Caco-2 (cell line): ENCODE results near the gene MAPRE2. TPM values are rescaled to one million over a fixed set of nuclear protein-coding genes. Genes with fewer than 3 reads are reported as not detected.

Source experiments
- Bru-seq: library from RNA; stranded (reverse); fragments of 400-500 nt; gene quantifications from one replicate; lab custom pipeline; 2021; lab: Mats Ljungman, UMichigan
- BruChase-seq, 2 experiments: library from RNA; stranded (reverse); fragments of 400-500 nt; gene quantifications; one replicate each; lab custom pipeline; 2021; lab: Mats Ljungman, UMichigan
- BruUV-seq: library from RNA; stranded (reverse); fragments of 400-500 nt; replicated peaks from 2 replicates; lab custom pipeline; 2021; lab: Mats Ljungman, UMichigan
- CTCF ChIA-PET: fragments of 300-600 bp; sonication (Branson Sonifier 250); formaldehyde crosslinking; loops from one replicate; lab custom pipeline; 2022; ENCODE audit warnings: antibody characterized with exemption; lab: Charles Lee
- POLR2A ChIA-PET: fragments of 300-600 bp; sonication (Branson Sonifier 250); formaldehyde crosslinking; loops from one replicate; lab custom pipeline; 2022; ENCODE audit warnings: antibody characterized with exemption; lab: Charles Lee
- DNase-seq, 2 experiments: peaks; one replicate each; pipeline versions ENCODE4 v3.0.0 to v3.0.0-alpha.2; 2020 to 2022
- H3K27me3 ChIP-seq: replicated peaks from 2 replicates; pipeline ENCODE4 v1.6.0; 2011; ENCODE audit warnings: low read length; ENCODE audit not compliant: control insufficient read depth, insufficient read depth
- H3K36me3 ChIP-seq: 2 replicates; pipeline ENCODE4 v1.5.1; 2011; ENCODE audit warnings: low read length; ENCODE audit not compliant: control insufficient read depth, insufficient read depth
- H3K4me1 ChIP-seq: fragments of 250-450 bp; sonication (Bioruptor Pico); 2 replicates; pipeline ENCODE4 v1.5.1; 2020; ENCODE audit warnings: mild to moderate bottlenecking
- H3K4me3 ChIP-seq: 2 replicates; pipeline ENCODE4 v1.5.1; 2011; ENCODE audit warnings: low read depth, mild to moderate bottlenecking, control low read depth, low read length
- H3K9me3 ChIP-seq: fragments of 250-450 bp; sonication (Bioruptor Pico); 2 replicates; pipeline ENCODE4 v1.5.1; 2020; ENCODE audit warnings: mild to moderate bottlenecking, moderate library complexity
- H3K27ac Mint-ChIP-seq: one replicate; pipeline ENCODE4 v1.8.0; 2022; ENCODE audit warnings: mixed read lengths; ENCODE audit not compliant: unreplicated experiment
- H3K27me3 Mint-ChIP-seq: one replicate; pipeline ENCODE4 v1.8.0; 2022; ENCODE audit warnings: mixed read lengths; ENCODE audit not compliant: insufficient read depth, unreplicated experiment
- H3K36me3 Mint-ChIP-seq: one replicate; pipeline ENCODE4 v1.8.0; 2022; ENCODE audit warnings: mild to moderate bottlenecking, mixed read lengths; ENCODE audit not compliant: insufficient read depth, unreplicated experiment
- H3K4me1 Mint-ChIP-seq: one replicate; pipeline ENCODE4 v1.8.0; 2022; ENCODE audit warnings: low read depth, mixed read lengths; ENCODE audit not compliant: unreplicated experiment
- H3K4me3 Mint-ChIP-seq: one replicate; pipeline ENCODE4 v1.8.0; 2022; ENCODE audit warnings: mild to moderate bottlenecking, moderate library complexity, mixed read lengths; ENCODE audit not compliant: unreplicated experiment
- H3K9me3 Mint-ChIP-seq: one replicate; pipeline ENCODE4 v1.8.0; 2022; ENCODE audit warnings: mixed read lengths; ENCODE audit not compliant: unreplicated experiment
- intact Hi-C: fragments of 100-400 bp; cut with micrococcal nuclease; formaldehyde crosslinking; loops from one replicate; pipeline ENCODE4 v1.10.0; 2022; ENCODE audit not compliant: unreplicated experiment
- long read RNA-seq: library from polyadenylated mRNA; stranded (forward); transcript quantifications from one replicate; pipeline ENCODE4 v2.0.0, GENCODE V29; 2022
- total RNA-seq: library from RNA; stranded (reverse); gene quantifications from 2 replicates; pipeline ENCODE4 v1.2.3, GENCODE V29; 2022
- TF ChIP-seq, protein P1 (sequence below), 2 experiments: fragments of 200-600 bp in 1 of 2; IDR thresholded peaks; 1 replicate in 1 of 2; 2 replicates in 1 of 2; pipeline versions ENCODE4 v1.5.1 to v1.8.0; 2011 to 2022; ENCODE audit warnings: antibody characterized with exemption in 1 of 2, control low read depth in 1 of 2, inconsistent platforms in 1 of 2, low read depth in 1 of 2, low read length in 1 of 2, mild to moderate bottlenecking in 1 of 2, moderate library complexity in 1 of 2; ENCODE audit not compliant: insufficient read depth in 1 of 2, severe bottlenecking in 1 of 2, unreplicated experiment in 1 of 2

Gene MAPRE2
- total RNA-seq (8.4 and 9.3 TPM in 2 replicates), Bru-seq, nascent RNA (percentile 49 among the genes with signal in this experiment), BruChase-seq, experiment 1, labeled RNA remaining after a 2-hour chase (percentile 42 among the genes with signal in this experiment), BruChase-seq, experiment 2, labeled RNA remaining after a 6-hour chase (percentile 47 among the genes with signal in this experiment)
- long read RNA-seq, full-length matches to known transcripts = 17 of 20 reads
- long read RNA-seq, partial matches to known transcripts = 2 of 20 reads
- long read RNA-seq, other reads (novel, unspliced or antisense) = 1 of 20 reads

DNA sequence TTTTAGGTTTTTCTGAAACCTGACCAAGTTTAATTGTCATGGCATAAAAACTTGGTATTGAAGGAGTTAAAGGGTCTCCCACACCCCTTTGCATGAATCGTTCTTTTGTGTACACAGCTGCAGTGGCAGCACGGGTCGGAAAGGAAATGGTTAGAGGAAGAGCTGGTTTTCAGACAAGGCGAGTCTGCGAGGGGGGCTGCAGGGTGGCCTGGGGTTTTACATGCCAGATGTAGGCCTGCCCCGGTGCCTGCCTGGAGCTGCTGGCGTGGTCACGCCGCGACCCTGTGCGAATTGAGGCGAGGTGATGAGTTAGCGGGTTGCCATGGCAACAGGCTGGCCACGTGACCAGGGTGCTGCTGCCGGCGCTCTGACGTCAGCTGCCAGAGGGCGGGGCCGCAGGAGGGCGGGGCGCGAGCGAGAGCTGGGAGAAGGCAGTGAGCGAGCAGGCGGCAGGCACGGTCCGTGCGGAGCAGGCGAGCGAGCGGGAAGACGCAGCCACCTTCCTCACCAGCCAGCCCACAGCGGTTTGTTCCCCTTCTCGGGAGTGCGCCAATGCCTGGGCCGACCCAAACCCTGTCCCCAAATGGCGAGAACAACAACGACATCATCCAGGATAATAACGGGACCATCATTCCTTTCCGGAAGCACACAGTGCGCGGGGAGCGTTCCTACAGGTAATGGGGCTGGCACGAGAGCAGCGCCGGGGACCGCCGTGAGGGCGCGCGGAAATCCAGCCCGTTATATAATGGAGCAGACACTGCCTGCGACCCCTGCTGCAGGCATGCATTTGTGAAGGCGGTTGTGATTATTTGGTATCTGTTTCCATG is at the start of gene MAPRE2:
TSS of gene MAPRE2 (plus strand) at position 426 of the 827 bp plus-strand sequence. CDS start at position 553, 127 bp downstream.
- CTCF ChIA-PET = interaction anchor here (1.0 to 1.4 kb wide), 2 partner anchors 11 to 35 kb away, joined by 3 to 4 read pairs; no protein-coding TSS in a partner anchor
- peak; percentile 93 for DNase-seq
- Mint-ChIP-seq H3K27ac (peak within 1 kb of the TSS; percentile 96), H3K36me3 (peaks cover 8% of the 10 kb centered on the region), H3K4me1 (no peaks in the 10 kb centered on the region), H3K27me3 (no peaks in the 10 kb centered on the region), H3K9me3 (no peaks in the 10 kb centered on the region), H3K4me3 (peak within 1 kb of the TSS; percentile 91)
- no TSS peak for BruUV-seq
- Histone ChIP-seq H3K36me3 (no peaks in the 10 kb centered on the region), H3K4me1 (no peaks in the 10 kb centered on the region; the same call in 1 of the 2 replicates), H3K4me3 (peak within 1 kb of the TSS; percentile 73), H3K27me3 (no peaks in the 10 kb centered on the region), H3K9me3 (no peaks in the 10 kb centered on the region)
- intact Hi-C loops = no loop called here
- POLR2A ChIA-PET = interaction anchor here (0.6 to 0.8 kb wide), 4 partner anchors 11 to 226 kb away, joined by 3 to 8 read pairs (median 3); no protein-coding TSS in a partner anchor
- TF ChIP-seq, protein P1, sequence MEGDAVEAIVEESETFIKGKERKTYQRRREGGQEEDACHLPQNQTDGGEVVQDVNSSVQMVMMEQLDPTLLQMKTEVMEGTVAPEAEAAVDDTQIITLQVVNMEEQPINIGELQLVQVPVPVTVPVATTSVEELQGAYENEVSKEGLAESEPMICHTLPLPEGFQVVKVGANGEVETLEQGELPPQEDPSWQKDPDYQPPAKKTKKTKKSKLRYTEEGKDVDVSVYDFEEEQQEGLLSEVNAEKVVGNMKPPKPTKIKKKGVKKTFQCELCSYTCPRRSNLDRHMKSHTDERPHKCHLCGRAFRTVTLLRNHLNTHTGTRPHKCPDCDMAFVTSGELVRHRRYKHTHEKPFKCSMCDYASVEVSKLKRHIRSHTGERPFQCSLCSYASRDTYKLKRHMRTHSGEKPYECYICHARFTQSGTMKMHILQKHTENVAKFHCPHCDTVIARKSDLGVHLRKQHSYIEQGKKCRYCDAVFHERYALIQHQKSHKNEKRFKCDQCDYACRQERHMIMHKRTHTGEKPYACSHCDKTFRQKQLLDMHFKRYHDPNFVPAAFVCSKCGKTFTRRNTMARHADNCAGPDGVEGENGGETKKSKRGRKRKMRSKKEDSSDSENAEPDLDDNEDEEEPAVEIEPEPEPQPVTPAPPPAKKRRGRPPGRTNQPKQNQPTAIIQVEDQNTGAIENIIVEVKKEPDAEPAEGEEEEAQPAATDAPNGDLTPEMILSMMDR (IDR thresholded peaks at IDR 0.05; ENCODE audit: insufficient read depth in 1 of 2, low read depth in 1 of 2, low read length in 1 of 2, severe bottlenecking in 1 of 2, unreplicated experiment in 1 of 2) = no peak

DNA sequence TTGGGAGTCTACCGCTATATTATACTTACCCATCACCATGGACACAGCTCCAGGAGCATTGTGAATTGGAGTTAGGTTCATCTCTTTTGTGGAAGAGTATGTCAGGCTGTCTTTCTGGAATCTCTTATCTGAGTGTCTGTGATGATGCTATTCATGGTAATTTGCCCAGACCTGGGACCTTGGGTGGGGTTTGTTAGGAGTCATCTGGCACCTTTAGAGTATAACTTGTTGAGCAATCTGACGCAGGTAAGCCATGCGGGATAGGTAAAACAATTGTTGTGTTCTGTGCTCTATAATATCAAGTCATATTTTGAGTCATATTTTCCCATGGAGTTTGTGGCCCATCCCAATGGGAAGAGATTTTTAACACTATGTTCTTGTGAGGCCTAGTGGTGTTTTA is 49.7 kb upstream of the MAPRE2 start:
- Histone ChIP-seq H3K36me3 (no peaks in the 10 kb centered on the region), H3K27me3 (no peaks in the 10 kb centered on the region), H3K4me3 (no peak overlapping the region), H3K9me3 (no peaks in the 10 kb centered on the region), H3K4me1 (no peaks in the 10 kb centered on the region)
- ChIA-PET POLR2A (no interaction called here), CTCF (no interaction called here)
- intact Hi-C loops = no loop called here
- Mint-ChIP-seq H3K27me3 (no peaks in the 10 kb centered on the region), H3K4me1 (no peaks in the 10 kb centered on the region), H3K27ac (no peak overlapping the region), H3K4me3 (no peak overlapping the region), H3K9me3 (no peaks in the 10 kb centered on the region), H3K36me3 (no peaks in the 10 kb centered on the region)
- no TSS peak for BruUV-seq
- no peak for DNase-seq
- TF ChIP-seq, protein P1 (IDR thresholded peaks at IDR 0.05; ENCODE audit: insufficient read depth in 1 of 2, low read depth in 1 of 2, low read length in 1 of 2, severe bottlenecking in 1 of 2, unreplicated experiment in 1 of 2) = no peak

DNA sequence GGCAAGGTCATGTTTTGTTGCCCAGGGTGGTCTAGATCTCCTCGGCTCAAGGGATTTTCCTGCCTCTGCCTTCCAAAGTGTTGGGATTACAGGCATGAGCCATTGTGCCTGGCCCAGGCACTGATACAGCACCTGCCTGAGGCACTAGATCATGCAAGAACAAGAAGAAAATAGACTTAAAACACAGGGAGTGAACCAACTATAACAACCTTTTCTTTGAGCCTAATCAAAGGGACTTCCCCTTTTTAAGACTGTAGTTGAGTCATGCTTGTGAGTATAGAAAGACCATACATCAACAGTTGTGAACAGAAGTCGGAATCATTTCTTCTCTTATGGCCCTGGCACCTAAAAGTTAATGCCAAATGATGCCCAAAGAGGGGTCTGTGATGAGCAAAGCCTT is 47.9 kb upstream of the MAPRE2 start:
- Mint-ChIP-seq H3K4me1 (no peaks in the 10 kb centered on the region), H3K9me3 (no peaks in the 10 kb centered on the region), H3K36me3 (no peaks in the 10 kb centered on the region), H3K27ac (no peak overlapping the region), H3K27me3 (no peaks in the 10 kb centered on the region), H3K4me3 (no peak overlapping the region)
- Histone ChIP-seq H3K36me3 (no peaks in the 10 kb centered on the region), H3K4me3 (no peak overlapping the region), H3K27me3 (no peaks in the 10 kb centered on the region), H3K9me3 (no peaks in the 10 kb centered on the region), H3K4me1 (no peaks in the 10 kb centered on the region)
- POLR2A ChIA-PET = no interaction called here
- no peak for DNase-seq
- TF ChIP-seq, protein P1 (IDR thresholded peaks at IDR 0.05; ENCODE audit: insufficient read depth in 1 of 2, low read depth in 1 of 2, low read length in 1 of 2, severe bottlenecking in 1 of 2, unreplicated experiment in 1 of 2) = no peak
- intact Hi-C loops = no loop called here
- BruUV-seq = no TSS peak
- CTCF ChIA-PET = no interaction called here
